ENCODE results near the gene GFY. TPM values are rescaled to one million over a fixed set of nuclear protein-coding genes. Genes with fewer than 3 reads are reported as not detected.

GFY gene
- total RNA-seq, 4 donors from 2014 or later = not detected

DNA sequence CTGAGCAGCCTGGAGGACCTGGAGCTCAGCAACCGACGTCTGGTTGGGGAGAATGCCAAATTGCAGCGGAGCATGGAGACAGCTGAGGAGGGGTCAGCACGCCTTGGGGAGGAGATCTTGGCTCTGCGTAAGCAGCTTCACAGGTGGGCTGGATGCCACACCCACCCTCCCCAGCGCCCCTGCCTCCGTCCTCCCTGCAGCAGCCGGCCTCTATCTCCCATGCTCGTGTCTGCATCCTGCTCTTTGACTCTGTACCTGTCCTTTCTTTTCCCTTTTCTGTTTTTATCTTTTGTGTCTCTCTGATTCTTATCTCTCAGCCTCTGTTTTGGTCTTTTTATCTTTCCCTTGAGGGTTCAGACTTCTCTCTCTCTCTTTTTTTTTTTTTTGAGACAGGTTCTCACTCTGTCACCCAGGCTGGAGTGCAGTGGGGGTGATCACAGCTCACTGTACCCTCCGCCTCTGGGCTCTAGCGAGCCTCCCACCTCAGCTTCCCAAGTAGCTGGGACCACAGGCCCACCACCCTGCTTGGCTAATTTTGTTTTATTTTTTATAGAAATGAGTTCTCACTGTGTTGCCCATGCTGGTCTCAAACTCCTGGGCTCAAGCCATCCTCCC, 27.1 kb upstream of the GFY start:
- no peak overlapping the region for H3K4me3 ChIP-seq
- WGBS, 2 donors (ENCODE audit: low coverage in 1 of 2) = 58 to 67% methylated on average over 7 of the region's 11 CpGs
- H3K36me3 ChIP-seq = no peaks in the 10 kb centered on the region
- H3K4me1 ChIP-seq = no peaks in the 10 kb centered on the region
- ATAC-seq = no peak
- H3K27me3 ChIP-seq = peaks cover 48% of the 10 kb centered on the region
- H3K27ac ChIP-seq = no peak overlapping the region
- TF ChIP-seq POLR2AphosphoS5 (IDR thresholded peaks at IDR 0.05) (no peak), POLR2A (IDR thresholded peaks at IDR 0.05) (no peak), EP300 (IDR thresholded peaks at IDR 0.05) (no peak)
- TF ChIP-seq, protein P1, sequence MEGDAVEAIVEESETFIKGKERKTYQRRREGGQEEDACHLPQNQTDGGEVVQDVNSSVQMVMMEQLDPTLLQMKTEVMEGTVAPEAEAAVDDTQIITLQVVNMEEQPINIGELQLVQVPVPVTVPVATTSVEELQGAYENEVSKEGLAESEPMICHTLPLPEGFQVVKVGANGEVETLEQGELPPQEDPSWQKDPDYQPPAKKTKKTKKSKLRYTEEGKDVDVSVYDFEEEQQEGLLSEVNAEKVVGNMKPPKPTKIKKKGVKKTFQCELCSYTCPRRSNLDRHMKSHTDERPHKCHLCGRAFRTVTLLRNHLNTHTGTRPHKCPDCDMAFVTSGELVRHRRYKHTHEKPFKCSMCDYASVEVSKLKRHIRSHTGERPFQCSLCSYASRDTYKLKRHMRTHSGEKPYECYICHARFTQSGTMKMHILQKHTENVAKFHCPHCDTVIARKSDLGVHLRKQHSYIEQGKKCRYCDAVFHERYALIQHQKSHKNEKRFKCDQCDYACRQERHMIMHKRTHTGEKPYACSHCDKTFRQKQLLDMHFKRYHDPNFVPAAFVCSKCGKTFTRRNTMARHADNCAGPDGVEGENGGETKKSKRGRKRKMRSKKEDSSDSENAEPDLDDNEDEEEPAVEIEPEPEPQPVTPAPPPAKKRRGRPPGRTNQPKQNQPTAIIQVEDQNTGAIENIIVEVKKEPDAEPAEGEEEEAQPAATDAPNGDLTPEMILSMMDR (IDR thresholded peaks at IDR 0.05) = no peak
- H3K9me3 ChIP-seq = no peaks in the 10 kb centered on the region

DNA sequence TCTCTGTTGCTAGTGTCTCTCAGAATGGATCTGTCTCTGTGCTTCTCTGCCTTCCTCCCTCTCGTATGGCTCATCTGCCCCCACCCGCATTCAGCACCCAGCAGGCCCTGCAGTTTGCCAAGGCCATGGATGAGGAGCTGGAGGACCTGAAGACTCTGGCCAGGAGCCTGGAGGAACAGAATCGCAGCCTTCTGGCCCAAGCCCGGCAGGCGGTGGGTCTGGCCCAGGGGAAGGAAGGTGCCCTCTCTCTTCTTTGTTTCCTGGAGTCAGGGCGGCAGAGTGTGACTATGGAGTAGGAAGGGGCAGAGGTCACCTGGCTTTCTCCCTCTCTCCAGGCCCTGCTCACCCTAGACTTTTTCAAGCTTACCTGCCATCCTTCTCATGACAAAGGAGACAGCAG, 26.3 kb upstream of the GFY start:
- TF ChIP-seq POLR2AphosphoS5 (IDR thresholded peaks at IDR 0.05) = no peak
- TF ChIP-seq, protein P1 (IDR thresholded peaks at IDR 0.05) = no peak
- TF ChIP-seq EP300 (IDR thresholded peaks at IDR 0.05) = no peak
- TF ChIP-seq POLR2A (IDR thresholded peaks at IDR 0.05) = no peak
- no peak for ATAC-seq
- Histone ChIP-seq H3K27me3 (peaks cover 45% of the 10 kb centered on the region), H3K4me3 (no peak overlapping the region), H3K4me1 (no peaks in the 10 kb centered on the region), H3K36me3 (no peaks in the 10 kb centered on the region), H3K27ac (no peak overlapping the region), H3K9me3 (no peaks in the 10 kb centered on the region)
- 69% methylated on average over 6 of the region's 6 CpGs; no CpG with 5 or more reads in 1 of the 2 donors for WGBS, 2 donors (ENCODE audit: low coverage in 1 of 2)

DNA sequence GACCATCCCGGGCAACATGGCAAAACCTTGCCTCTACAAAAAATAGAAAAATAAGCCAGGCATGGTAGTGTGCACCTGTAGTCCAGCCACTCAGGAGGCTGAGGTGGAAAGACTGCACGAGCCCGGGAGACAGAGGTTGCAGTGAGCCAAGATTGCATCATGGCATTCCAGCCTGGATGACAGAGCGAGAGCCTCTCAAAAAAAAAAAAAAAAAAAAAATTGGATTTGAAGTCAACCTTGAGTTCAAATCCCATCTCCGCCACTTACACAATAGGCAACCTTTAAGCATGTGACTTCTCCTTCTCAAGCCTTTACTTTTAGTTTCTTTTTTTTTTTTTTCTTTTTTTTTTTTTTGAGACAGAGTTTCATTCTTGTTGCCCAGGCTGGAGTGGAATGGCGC, 25.2 kb upstream of the GFY start:
- H3K27me3 ChIP-seq = peaks cover 34% of the 10 kb centered on the region
- H3K4me3 ChIP-seq = no peak overlapping the region
- no peaks in the 10 kb centered on the region for H3K4me1 ChIP-seq
- TF ChIP-seq POLR2AphosphoS5 (IDR thresholded peaks at IDR 0.05) (no peak), EP300 (IDR thresholded peaks at IDR 0.05) (no peak), POLR2A (IDR thresholded peaks at IDR 0.05) (no peak)
- TF ChIP-seq, protein P1 (IDR thresholded peaks at IDR 0.05) = no peak
- 53 to 67% methylated on average over 4 to 5 of the region's 6 CpGs for WGBS, 2 donors (ENCODE audit: low coverage in 1 of 2)
- H3K9me3 ChIP-seq = no peaks in the 10 kb centered on the region
- H3K36me3 ChIP-seq = no peaks in the 10 kb centered on the region
- no peak overlapping the region for H3K27ac ChIP-seq
- no peak for ATAC-seq

DNA sequence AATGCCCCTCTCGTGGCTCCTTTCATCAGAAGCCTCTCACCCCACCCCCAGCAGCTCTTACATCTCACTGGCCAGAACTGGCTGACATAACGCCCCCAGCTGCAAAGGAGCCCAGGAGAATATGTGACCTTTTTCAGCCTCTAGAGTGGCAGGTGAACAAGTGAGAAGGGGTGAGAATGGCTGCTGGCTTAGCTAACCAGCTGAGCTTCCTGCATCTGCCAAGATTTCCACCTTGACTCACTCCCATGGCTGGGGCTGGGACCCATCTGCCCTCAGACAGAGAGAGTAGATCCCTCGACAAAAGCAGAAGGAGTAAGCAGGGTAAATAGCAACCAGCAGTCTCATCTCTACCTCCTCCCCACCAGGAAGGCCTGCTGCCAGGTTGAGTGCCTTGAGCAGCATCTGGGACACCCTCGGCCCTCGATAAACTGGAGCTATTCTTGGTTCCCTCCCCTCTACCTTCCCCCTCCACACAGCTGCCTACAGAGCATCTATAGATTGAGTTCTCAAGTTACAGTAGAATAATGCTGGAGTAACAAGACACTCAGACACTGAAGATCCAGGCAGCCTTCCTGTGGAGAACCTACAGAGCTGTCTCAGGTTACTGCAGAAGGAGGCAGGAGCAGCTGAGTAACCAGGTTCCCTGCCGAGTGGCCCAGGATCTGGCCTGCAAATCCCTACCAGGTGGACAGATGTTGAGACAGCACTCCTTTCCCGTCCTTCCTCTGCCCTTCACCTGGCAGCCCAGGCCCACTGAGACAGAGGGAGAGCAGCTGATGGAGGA, 21.6 kb upstream of the GFY start:
- WGBS, 2 donors (ENCODE audit: low coverage in 1 of 2) = 78% methylated on average over 1 of the region's 7 CpGs; no CpG with 5 or more reads in 1 of the 2 donors
- Histone ChIP-seq H3K27me3 (peaks cover 21% of the 10 kb centered on the region), H3K4me1 (no peaks in the 10 kb centered on the region), H3K27ac (no peak overlapping the region), H3K36me3 (no peaks in the 10 kb centered on the region), H3K4me3 (no peak overlapping the region), H3K9me3 (no peaks in the 10 kb centered on the region)
- ATAC-seq = no peak
- TF ChIP-seq, protein P1 (IDR thresholded peaks at IDR 0.05) = no peak
- TF ChIP-seq EP300 (IDR thresholded peaks at IDR 0.05) (no peak), POLR2AphosphoS5 (IDR thresholded peaks at IDR 0.05) (no peak), POLR2A (IDR thresholded peaks at IDR 0.05) (no peak)

DNA sequence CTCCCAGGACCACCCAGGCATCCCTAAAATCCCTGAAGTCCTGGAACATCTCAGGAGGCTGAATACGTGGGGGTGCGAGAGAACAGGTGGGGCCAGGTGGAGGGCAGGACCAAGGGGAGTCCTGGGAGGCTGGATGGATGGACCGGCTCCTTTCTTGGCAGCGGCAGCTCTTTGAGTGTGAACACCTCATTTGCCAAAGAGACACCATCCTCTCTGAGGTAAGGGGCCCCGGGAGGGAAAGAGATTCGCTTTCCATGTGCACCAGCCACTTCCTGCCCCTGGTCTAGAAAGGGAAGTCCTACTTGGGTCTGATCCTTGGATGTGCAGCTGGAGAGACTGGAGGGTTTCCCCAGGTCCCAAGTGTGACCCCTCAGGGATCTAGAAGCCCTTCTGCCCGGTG, 18.1 kb upstream of the GFY start:
- no peaks in the 10 kb centered on the region for H3K36me3 ChIP-seq
- peaks cover 34% of the 10 kb centered on the region for H3K27me3 ChIP-seq
- no peaks in the 10 kb centered on the region for H3K9me3 ChIP-seq
- no peaks in the 10 kb centered on the region for H3K4me1 ChIP-seq
- H3K27ac ChIP-seq = no peak overlapping the region
- H3K4me3 ChIP-seq = no peak overlapping the region
- no peak for ATAC-seq
- 48 to 72% methylated on average over 3 to 7 of the region's 7 CpGs for WGBS, 2 donors (ENCODE audit: low coverage in 1 of 2)
- TF ChIP-seq, protein P1 (IDR thresholded peaks at IDR 0.05) = no peak
- TF ChIP-seq POLR2AphosphoS5 (IDR thresholded peaks at IDR 0.05) (no peak), EP300 (IDR thresholded peaks at IDR 0.05) (no peak)
